ENCODE data around the gene CERS6.

GRCh38 chr2:168632709-168633121 lies 176.6 kb downstream of the CERS6 start:
- TF ChIP-seq GATA2 (IDR thresholded peaks at IDR 0.05; ENCODE audit: low read depth, low read length) (peak; percentile 85), GATA3 (IDR thresholded peaks at IDR 0.05; ENCODE audit: low read depth, low read length) (peak; percentile 66)
